ENCODE results near the gene STK24. TPM values are rescaled to one million over a fixed set of nuclear protein-coding genes. Genes with fewer than 3 reads are reported as not detected.

The STK24 gene
- total RNA-seq, 2 donors from 2014 or later, result 122 to 137 TPM

GRCh38 chr13:98530217-98530616 lies 46.7 kb downstream of the STK24 start:
- no peak for DNase-seq (ENCODE audit: low spot score in 2 of 2)
- ATAC-seq, result no peak
- Mint-ChIP-seq H3K9me3 (no peaks in the 10 kb centered on the region), H3K36me3 (peaks cover 0 to 13% of the 10 kb centered on the region in 2 donors), H3K27ac (peak overlapping the region in 1 of 2 donors; percentile 77)

- no peak for ATAC-seq
- Mint-ChIP-seq H3K27ac (peak overlapping the region; percentile 61 to 77), H3K36me3 (peaks cover 0 to 13% of the 10 kb centered on the region in 2 donors), H3K9me3 (no peaks in the 10 kb centered on the region)
- no peak for DNase-seq (ENCODE audit: low spot score in 2 of 2)
These were observed 47.7 kb downstream of the STK24 start for GRCh38 chr13:98529171-98529570.

GRCh38 chr13:98528663-98529064 lies 48.2 kb downstream of the STK24 start:
- no peaks in the 10 kb centered on the region for H3K9me3 Mint-ChIP-seq
- ATAC-seq, result peak; percentile 84 to 88
- peak in 1 of 2 donors; percentile 31 for DNase-seq (ENCODE audit: low spot score in 2 of 2)
- peaks cover 0 to 13% of the 10 kb centered on the region in 2 donors for H3K36me3 Mint-ChIP-seq
- H3K27ac Mint-ChIP-seq, result peak overlapping the region; percentile 61 to 77

- peak overlapping the region in 1 of 2 donors; percentile 77 for H3K27ac Mint-ChIP-seq
- ATAC-seq (no peak), DNase-seq (ENCODE audit: low spot score in 2 of 2) (no peak)
- peaks cover 0 to 13% of the 10 kb centered on the region in 2 donors for H3K36me3 Mint-ChIP-seq
- H3K9me3 Mint-ChIP-seq, result no peaks in the 10 kb centered on the region
These were observed 49.4 kb downstream of the STK24 start for GRCh38 chr13:98527526-98527925.

GRCh38 chr13:98526182-98526512 lies 50.8 kb downstream of the STK24 start:
- Mint-ChIP-seq H3K36me3 (peaks cover 0 to 13% of the 10 kb centered on the region in 2 donors), H3K27ac (peak overlapping the region in 1 of 2 donors; percentile 14), H3K9me3 (no peaks in the 10 kb centered on the region)
- DNase-seq (ENCODE audit: low spot score in 2 of 2) (no peak), ATAC-seq (no peak)

GRCh38 chr13:98525456-98526181 lies 51.3 kb downstream of the STK24 start:
- ATAC-seq, result no peak
- H3K36me3 Mint-ChIP-seq, result peaks cover 0 to 13% of the 10 kb centered on the region in 2 donors
- no peaks in the 10 kb centered on the region for H3K9me3 Mint-ChIP-seq
- H3K27ac Mint-ChIP-seq, result peak overlapping the region in 1 of 2 donors; percentile 9
- no peak for DNase-seq (ENCODE audit: low spot score in 2 of 2)

DNA sequence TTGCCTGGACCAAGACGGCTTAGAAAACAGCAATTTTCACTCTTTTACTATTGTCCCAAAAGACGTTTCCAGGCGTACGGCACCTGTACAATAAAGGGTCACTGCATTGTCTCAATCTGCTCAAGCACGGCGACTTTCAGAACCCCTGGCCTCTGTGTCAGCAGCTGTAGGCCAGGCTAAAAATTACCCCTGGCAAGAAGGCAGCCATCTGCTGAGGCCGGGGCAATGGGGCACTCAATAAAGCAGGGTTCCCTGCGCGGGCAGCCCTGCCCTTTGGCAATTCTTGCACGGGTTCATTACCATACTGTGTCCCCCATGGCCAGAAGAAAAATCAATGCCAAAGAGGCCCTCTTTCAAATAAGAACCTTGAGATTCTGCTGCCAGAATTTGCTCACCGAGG lies 52.1 kb downstream of the STK24 start:
- no peaks in the 10 kb centered on the region for H3K9me3 Mint-ChIP-seq
- peak overlapping the region in 1 of 2 donors; percentile 50 for H3K27ac Mint-ChIP-seq
- DNase-seq (ENCODE audit: low spot score in 2 of 2) (no peak), ATAC-seq (no peak)
- peaks cover 0 to 13% of the 10 kb centered on the region in 2 donors for H3K36me3 Mint-ChIP-seq

DNA sequence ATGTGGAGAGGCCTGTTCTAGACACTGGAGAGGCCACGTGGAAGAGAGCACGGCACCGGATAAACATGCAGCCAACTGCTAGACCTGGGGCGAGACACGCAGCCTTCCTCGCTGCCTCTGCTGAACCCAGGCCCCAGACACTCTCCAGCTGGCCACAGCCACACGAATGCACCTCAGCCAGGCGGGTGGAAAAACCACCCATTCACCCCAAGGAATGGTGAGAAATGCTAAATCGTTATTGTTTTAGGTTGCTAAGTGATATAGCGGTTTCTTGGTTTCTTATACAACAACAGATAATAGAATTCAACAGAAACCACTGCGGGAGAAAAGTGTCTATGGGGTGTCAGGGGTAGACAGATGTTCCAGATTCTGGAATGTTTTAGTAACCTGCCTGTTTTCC lies 52.5 kb downstream of the STK24 start:
- Mint-ChIP-seq H3K9me3 (no peaks in the 10 kb centered on the region), H3K36me3 (peaks cover 0 to 13% of the 10 kb centered on the region in 2 donors), H3K27ac (peak overlapping the region in 1 of 2 donors; percentile 34)
- no peak for ATAC-seq
- no peak for DNase-seq (ENCODE audit: low spot score in 2 of 2)

GRCh38 chr13:98523455-98524102 lies 53.3 kb downstream of the STK24 start:
- H3K27ac Mint-ChIP-seq, result peak overlapping the region; percentile 34 to 65
- no peaks in the 10 kb centered on the region for H3K9me3 Mint-ChIP-seq
- DNase-seq (ENCODE audit: low spot score in 2 of 2) (no peak), ATAC-seq (peak; percentile 25 to 70)
- peaks cover 0 to 13% of the 10 kb centered on the region in 2 donors for H3K36me3 Mint-ChIP-seq

DNA sequence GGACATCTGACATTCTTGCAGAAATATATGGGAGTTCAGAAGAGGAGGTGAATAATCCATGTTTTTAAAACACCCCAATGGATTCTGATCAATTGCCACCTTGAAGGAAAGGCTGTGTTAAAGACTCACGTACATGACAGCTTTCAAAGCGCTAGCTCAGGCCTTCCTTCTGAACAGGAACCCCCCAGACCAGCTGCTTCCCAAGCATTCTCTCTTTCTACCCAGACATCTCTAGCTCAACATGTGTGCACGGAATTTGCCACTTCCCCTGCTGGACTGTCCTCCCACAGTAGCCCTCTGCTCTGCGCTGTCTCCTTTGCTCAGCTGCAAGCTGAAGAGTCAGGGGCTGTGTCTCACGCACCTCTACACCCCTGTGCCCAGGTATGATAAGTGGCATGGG lies 54.5 kb downstream of the STK24 start:
- DNase-seq (ENCODE audit: low spot score in 2 of 2), result no peak
- Mint-ChIP-seq H3K36me3 (peaks cover 7 to 19% of the 10 kb centered on the region in 2 donors), H3K27ac (peak overlapping the region; percentile 34 to 88), H3K9me3 (no peaks in the 10 kb centered on the region)
- ATAC-seq, result no peak

DNA sequence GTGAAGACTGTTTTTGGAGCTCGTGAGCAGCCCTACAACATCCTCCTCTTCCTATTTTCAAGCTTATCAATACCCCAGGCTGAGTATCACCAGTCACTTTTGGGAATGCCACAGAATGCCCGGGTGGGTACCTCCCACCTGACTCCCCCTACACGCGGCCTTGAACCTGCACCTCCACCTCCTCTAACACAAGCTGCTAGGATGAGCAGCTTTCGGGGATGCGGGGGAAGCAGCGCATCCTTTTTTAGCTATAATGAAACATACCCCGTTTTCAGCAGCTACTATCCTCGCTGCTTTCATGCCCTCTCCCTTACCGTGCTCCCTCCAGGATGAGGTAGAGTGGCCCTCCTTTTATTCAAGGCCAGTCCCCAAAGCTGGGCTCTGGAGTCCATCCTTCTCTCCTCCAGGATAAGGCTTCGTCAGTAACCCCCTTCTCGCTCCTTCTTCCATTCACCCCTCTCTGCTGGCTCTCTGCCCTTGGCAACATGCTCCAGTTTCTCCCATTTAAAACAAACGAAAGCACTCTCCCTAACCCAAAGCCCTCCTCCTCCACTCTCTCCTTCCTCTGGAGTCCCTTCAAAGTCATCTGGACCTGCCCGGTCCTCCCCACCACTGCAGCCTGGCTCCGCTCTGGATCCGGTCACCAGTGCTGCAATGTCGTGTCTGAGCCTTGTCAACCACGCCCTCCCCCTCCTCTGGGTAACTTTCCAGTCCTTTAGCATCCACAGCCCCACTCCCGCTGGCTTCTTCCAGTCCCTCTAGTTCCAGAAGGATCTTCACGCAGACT lies 55.3 kb downstream of the STK24 start:
- peak overlapping the region; percentile 34 to 88 for H3K27ac Mint-ChIP-seq
- DNase-seq (ENCODE audit: low spot score in 2 of 2), result no peak
- H3K9me3 Mint-ChIP-seq, result no peaks in the 10 kb centered on the region
- ATAC-seq, result no peak
- peaks cover 7 to 15% of the 10 kb centered on the region in 2 donors for H3K36me3 Mint-ChIP-seq

GRCh38 chr13:98520674-98521449 lies 56.0 kb downstream of the STK24 start:
- DNase-seq (ENCODE audit: low spot score in 2 of 2), result no peak
- ATAC-seq, result no peak
- H3K27ac Mint-ChIP-seq, result peak overlapping the region; percentile 14 to 18
- H3K36me3 Mint-ChIP-seq, result peaks cover 7 to 17% of the 10 kb centered on the region in 2 donors
- no peaks in the 10 kb centered on the region for H3K9me3 Mint-ChIP-seq

DNA sequence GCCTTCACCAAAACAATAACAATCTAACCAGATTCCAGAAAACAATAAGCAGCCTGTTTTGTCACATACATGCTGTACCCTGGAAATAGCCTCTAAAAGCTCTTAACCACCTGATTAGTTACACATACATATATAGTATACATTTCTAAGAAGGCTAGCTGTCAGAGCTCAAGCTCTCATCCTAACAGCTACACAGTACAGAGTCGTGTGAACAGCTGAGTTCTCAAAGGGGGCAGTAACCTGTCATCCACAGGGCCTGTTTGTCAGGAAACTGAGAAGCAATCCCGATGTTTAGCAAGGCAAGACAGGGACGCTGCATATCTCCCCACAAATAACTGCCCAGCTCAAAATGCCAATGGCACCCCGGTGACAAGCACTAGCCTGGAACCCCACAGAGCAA lies 56.9 kb downstream of the STK24 start:
- H3K36me3 Mint-ChIP-seq, result peaks cover 7 to 17% of the 10 kb centered on the region in 2 donors
- DNase-seq (ENCODE audit: low spot score in 2 of 2) (no peak), ATAC-seq (no peak)
- H3K27ac Mint-ChIP-seq, result peak overlapping the region; percentile 14 to 44
- no peaks in the 10 kb centered on the region for H3K9me3 Mint-ChIP-seq

DNA sequence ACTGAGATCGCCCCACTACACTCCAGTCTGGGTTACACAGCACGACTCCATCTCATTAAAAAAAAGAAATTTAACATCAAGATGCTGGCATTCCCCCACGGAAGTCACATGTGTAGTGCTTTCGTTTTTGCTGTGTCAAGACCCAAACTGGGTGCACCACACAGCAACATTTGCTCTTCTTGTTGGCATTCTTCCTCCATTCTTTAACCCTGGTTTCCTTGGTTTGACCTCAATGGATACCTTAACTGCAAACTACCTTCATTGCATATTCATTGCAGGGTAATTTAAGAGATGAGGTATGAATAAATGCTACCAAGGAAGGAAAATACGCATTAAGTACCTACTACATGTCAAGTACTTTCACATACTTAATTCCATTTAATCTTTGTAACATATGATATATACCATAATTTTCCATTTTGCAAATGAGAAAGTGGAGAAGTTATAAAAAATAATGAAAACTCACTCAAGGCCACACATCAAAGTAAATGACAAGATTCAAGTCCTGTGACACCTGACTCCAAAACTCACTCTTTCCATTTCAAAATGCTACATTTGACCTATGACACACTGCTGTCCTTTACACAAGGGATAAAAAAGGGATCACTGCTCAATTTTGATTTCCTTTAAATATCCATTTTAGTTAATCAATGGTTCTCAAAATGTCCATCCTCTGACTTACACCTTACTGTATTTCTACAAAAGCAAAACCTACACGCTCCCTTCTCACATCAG lies 59.2 kb downstream of the STK24 start:
- ATAC-seq, result peak; percentile 58 to 68
- H3K36me3 Mint-ChIP-seq, result peaks cover 7 to 30% of the 10 kb centered on the region in 2 donors
- DNase-seq (ENCODE audit: low spot score in 2 of 2), result no peak

DNA sequence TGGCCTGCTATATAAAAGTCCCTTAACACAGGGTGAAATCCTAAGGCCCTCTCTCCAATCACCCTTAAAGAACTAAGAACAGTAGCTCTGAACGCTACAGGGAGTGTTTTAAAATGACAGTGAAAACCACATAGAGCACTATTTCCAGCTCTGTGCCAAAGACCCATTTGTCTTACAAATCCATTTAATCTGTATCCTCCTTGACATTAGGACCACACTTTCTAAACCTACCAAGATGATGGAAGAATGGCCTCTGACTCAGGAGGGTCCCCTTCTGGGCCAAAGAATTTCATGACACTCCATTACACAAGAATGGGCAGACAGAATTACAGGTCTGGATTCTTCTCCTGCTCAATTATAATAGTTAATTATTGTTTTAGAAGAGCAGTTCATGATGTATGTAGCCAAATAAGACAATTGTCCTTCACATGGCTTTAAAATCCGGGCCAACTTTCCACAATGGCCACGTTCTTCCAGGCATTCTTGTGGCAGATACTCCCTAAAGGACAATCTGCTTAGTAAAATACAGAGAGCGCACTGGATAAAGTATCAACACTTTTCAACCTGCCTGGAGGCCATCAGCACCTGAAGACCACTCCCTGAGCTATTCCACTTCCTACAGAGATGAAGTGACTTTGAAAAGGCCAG lies 61.0 kb downstream of the STK24 start:
- peak overlapping the region; percentile 63 to 93 for H3K27ac Mint-ChIP-seq
- no peaks in the 10 kb centered on the region for H3K9me3 Mint-ChIP-seq
- peaks cover 7 to 42% of the 10 kb centered on the region in 2 donors for H3K36me3 Mint-ChIP-seq
- DNase-seq (ENCODE audit: low spot score in 2 of 2), result no peak
- ATAC-seq, result peak; percentile 69 to 70

More for the DNA sequence above, 59.2 kb downstream of the STK24 start:
- H3K27ac Mint-ChIP-seq, result peak overlapping the region; percentile 78 to 93
- no peaks in the 10 kb centered on the region for H3K9me3 Mint-ChIP-seq
